Inflammatory macrophage treated with lipopolysaccharide for 1 hour (primary cell): ENCODE measurements around the gene CTTN.

ENCODE experiments used
- DNase-seq, 2 donors: peaks; one replicate each; pipeline ENCODE4 v3.0.0-alpha.2; 2020 to 2022

Gene CTTN

GRCh38 chr11:70410276-70411205, 12.2 kb downstream of the CTTN start:
- DNase-seq: no peak

GRCh38 chr11:70411713-70412452, 13.6 kb downstream of the CTTN start:
- DNase-seq: no peak

GRCh38 chr11:70413151-70413550, 14.8 kb downstream of the CTTN start:
- no peak for DNase-seq

- no peak for DNase-seq
These were observed 16.2 kb downstream of the CTTN start for GRCh38 chr11:70414341-70415100.

- DNase-seq: no peak
These were observed 16.9 kb downstream of the CTTN start for GRCh38 chr11:70415191-70415590.

GRCh38 chr11:70415642-70416395, 17.5 kb downstream of the CTTN start:
- DNase-seq: peak; percentile 60 to 66

- no peak for DNase-seq
These were observed 18.6 kb downstream of the CTTN start for GRCh38 chr11:70416881-70417280.

GRCh38 chr11:70418130-70418529, 19.8 kb downstream of the CTTN start:
- no peak for DNase-seq

- DNase-seq: no peak
These were observed 21.1 kb downstream of the CTTN start for GRCh38 chr11:70419307-70420007.

GRCh38 chr11:70420008-70420464, 21.7 kb downstream of the CTTN start:
- DNase-seq: no peak

- DNase-seq: no peak
These were observed 22.2 kb downstream of the CTTN start for GRCh38 chr11:70420496-70420895.

GRCh38 chr11:70421123-70421522, 22.8 kb downstream of the CTTN start:
- peak in 1 of 2 donors; percentile 24 for DNase-seq

GRCh38 chr11:70422692-70423522, 24.6 kb downstream of the CTTN start:
- no peak for DNase-seq

GRCh38 chr11:70423523-70424505, 25.5 kb downstream of the CTTN start:
- peak; percentile 75 to 78 for DNase-seq

- DNase-seq: no peak
These were observed 26.5 kb downstream of the CTTN start for GRCh38 chr11:70424765-70425344.

GRCh38 chr11:70427436-70427835, 29.1 kb downstream of the CTTN start:
- DNase-seq: no peak

- DNase-seq: no peak
These were observed 30.5 kb downstream of the CTTN start for GRCh38 chr11:70428701-70429427.

- DNase-seq: no peak
These were observed 31.0 kb downstream of the CTTN start for GRCh38 chr11:70429428-70429705.
